GM12873 (cell line): ENCODE data around the gene ELOA.
A peak's percentile ranks its signal among the peaks of the same experiment; 100 is the strongest.

Source experiments
- CTCF ChIP-seq: IDR thresholded peaks from 2 replicates; pipeline ENCODE4 v1.5.1; 2012; ENCODE audit warnings: low read depth, mild to moderate bottlenecking, moderate library complexity, low read length, control low read depth; ENCODE audit not compliant: insufficient read depth; ENCODE audit errors: missing control alignments

The ELOA gene

GRCh38 chr1:23797478-23798448, 54.5 kb downstream of the ELOA start:
- no peak for TF ChIP-seq CTCF

- peak; percentile 44 for TF ChIP-seq CTCF
Observed at GRCh38 chr1:23798662-23799142, 55.4 kb downstream of the ELOA start.

GRCh38 chr1:23799255-23799569, 55.9 kb downstream of the ELOA start:
- no peak for TF ChIP-seq CTCF

- TF ChIP-seq CTCF, result no peak
Observed at GRCh38 chr1:23799570-23800399, 56.5 kb downstream of the ELOA start.

GRCh38 chr1:23800400-23801337, 57.4 kb downstream of the ELOA start, which contains the start of gene GALE:
TSS of gene GALE (minus strand) at chr1:23800754. CDS start at chr1:23799007, 1,747 bp downstream.
- no peak for TF ChIP-seq CTCF

GRCh38 chr1:23801338-23801748, 58.1 kb downstream of the ELOA start:
- no peak for TF ChIP-seq CTCF
